CD4-positive, alpha-beta T cell (primary cell): ENCODE measurements around the gene UTF1. TPM values are rescaled to one million over a fixed set of nuclear protein-coding genes. Genes with fewer than 3 reads are reported as not detected.
"Not testable (repeated sequence)": the region's sequence is repeated elsewhere in the genome, so short reads cannot be mapped to it uniquely, and the experiment has no call there.

Experiments used
- ATAC-seq: fragments of 200-7000 bp; cut with Tn5 transposase; one replicate; pipeline ENCODE4 v1.10.0; 2022; ENCODE audit warnings: mild to moderate bottlenecking; ENCODE audit not compliant: poor library complexity
- CTCF ChIA-PET: fragments of 350-600 bp; sonication (Branson Sonifier 250); formaldehyde crosslinking; loops from one replicate; lab custom pipeline; 2021; ENCODE audit warnings: antibody characterized with exemption, inconsistent platforms; lab: Charles Lee
- POLR2A ChIA-PET: fragments of 350-600 bp; sonication (Branson Sonifier 250); formaldehyde crosslinking; loops from one replicate; lab custom pipeline; 2021; ENCODE audit warnings: antibody characterized with exemption, inconsistent platforms; lab: Charles Lee
- DNase-seq, 14 experiments: peaks; one replicate each; pipeline ENCODE4 v3.0.0-alpha.2; 2013 to 2020; ENCODE audit warnings: mixed read lengths in 2 of 14
- H3K27ac ChIP-seq, 2 donors: one replicate each; pipeline versions ENCODE4 v1.5.1 to v1.7.0; 2013; ENCODE audit warnings: low read length in 2 of 2, low read depth in 1 of 2, mild to moderate bottlenecking in 1 of 2
- H3K27me3 ChIP-seq, 2 experiments: 1 replicate in 1 of 2; 2 replicates in 1 of 2; pipeline versions ENCODE4 v1.6.1 to v1.7.0; 2013; ENCODE audit warnings: low read length in 2 of 2, control low read depth in 1 of 2, mild to moderate bottlenecking in 1 of 2, moderate library complexity in 1 of 2; ENCODE audit not compliant: insufficient read depth in 2 of 2, control insufficient read depth in 1 of 2
- H3K36me3 ChIP-seq: one replicate; pipeline ENCODE4 v1.6.1; 2013; ENCODE audit warnings: low read length, control low read depth; ENCODE audit not compliant: insufficient read depth
- H3K4me1 ChIP-seq: one replicate; pipeline ENCODE4 v1.6.1; 2013; ENCODE audit warnings: low read length, control low read depth; ENCODE audit not compliant: insufficient read depth
- H3K4me3 ChIP-seq: one replicate; pipeline ENCODE4 v1.5.1; 2013; ENCODE audit warnings: mild to moderate bottlenecking, low read length, moderate library complexity
- H3K9me3 ChIP-seq, 2 experiments: 1 replicate in 1 of 2; 2 replicates in 1 of 2; pipeline versions ENCODE4 v1.6.1 to v1.7.0; 2013; ENCODE audit warnings: low read length in 2 of 2, mild to moderate bottlenecking in 2 of 2, control low read depth in 1 of 2, moderate library complexity in 1 of 2; ENCODE audit not compliant: control insufficient read depth in 1 of 2, insufficient read depth in 1 of 2
- H3K27ac Mint-ChIP-seq: one replicate; pipeline ENCODE4 v1.8.0; 2020; ENCODE audit warnings: mixed read lengths
- H3K27me3 Mint-ChIP-seq: one replicate; pipeline ENCODE4 v1.8.0; 2021; ENCODE audit warnings: mixed read lengths
- H3K36me3 Mint-ChIP-seq: one replicate; pipeline ENCODE4 v1.8.0; 2021; ENCODE audit warnings: low read depth, mixed read lengths
- H3K4me1 Mint-ChIP-seq: one replicate; pipeline ENCODE4 v1.8.0; 2021; ENCODE audit warnings: low read depth, mixed read lengths
- H3K4me3 Mint-ChIP-seq: one replicate; pipeline ENCODE4 v1.8.0; 2020; ENCODE audit warnings: mild to moderate bottlenecking, mixed read lengths
- H3K9me3 Mint-ChIP-seq: one replicate; pipeline ENCODE4 v1.8.0; 2020; ENCODE audit warnings: mixed read lengths
- CTCF ChIP-seq: fragments of 200-600 bp; IDR thresholded peaks from one replicate; pipeline ENCODE4 v1.8.0; 2022; ENCODE audit warnings: antibody characterized with exemption, mild to moderate bottlenecking
- intact Hi-C, 2 experiments: fragments of 100-400 bp; cut with DNase I in 1 of 2; cut with micrococcal nuclease in 1 of 2; formaldehyde crosslinking; loops; one replicate each; pipeline versions ENCODE4 v1.15.1 to v1.9.0; 2023 to 2025; cut with DNase I, micrococcal nuclease
- total RNA-seq, 174 experiments: library from RNA in 2 of 174; stranded (reverse) in 2 of 174; gene quantifications; one replicate each; pipeline ENCODE4 v1.2.3 and lab custom pipeline; 2021 to 2026

Gene UTF1
- total RNA-seq, 2 experiments from 2014 or later: not detected

GRCh38 chr10:133219782-133220181, 10.2 kb upstream of the UTF1 start:
- H3K9me3 Mint-ChIP-seq: no peaks in the 10 kb centered on the region
- Histone ChIP-seq H3K36me3 (no peaks in the 10 kb centered on the region), H3K4me1 (no peaks in the 10 kb centered on the region), H3K4me3 (no peak overlapping the region), H3K27ac (no peak overlapping the region), H3K27me3 (peaks cover 0 to 10% of the 10 kb centered on the region in 2 experiments), H3K9me3 (peaks cover 0 to 10% of the 10 kb centered on the region in 2 experiments)
- TF ChIP-seq CTCF: no peak
- no peaks in the 10 kb centered on the region for H3K36me3 Mint-ChIP-seq
- ChIA-PET CTCF (no interaction called here), POLR2A (no interaction called here)
- H3K27me3 Mint-ChIP-seq: peaks cover 20% of the 10 kb centered on the region
- no peak overlapping the region for H3K27ac Mint-ChIP-seq
- DNase-seq (no peak), ATAC-seq (no peak)
- intact Hi-C loops: no loop called here
- no peaks in the 10 kb centered on the region for H3K4me1 Mint-ChIP-seq
- H3K4me3 Mint-ChIP-seq: no peak overlapping the region

- ChIA-PET CTCF (no interaction called here), POLR2A (no interaction called here)
- Histone ChIP-seq H3K4me3 (no peak overlapping the region), H3K9me3 (peaks cover 0 to 9% of the 10 kb centered on the region in 2 experiments), H3K36me3 (no peaks in the 10 kb centered on the region), H3K27ac (no peak overlapping the region), H3K27me3 (peaks cover 0 to 18% of the 10 kb centered on the region in 2 experiments), H3K4me1 (peaks cover 11% of the 10 kb centered on the region)
- intact Hi-C loops: no loop called here
- no peak overlapping the region for H3K27ac Mint-ChIP-seq
- H3K4me3 Mint-ChIP-seq: no peak overlapping the region
- no peak for TF ChIP-seq CTCF
- peaks cover 29% of the 10 kb centered on the region for H3K27me3 Mint-ChIP-seq
- no peaks in the 10 kb centered on the region for H3K9me3 Mint-ChIP-seq
- no peaks in the 10 kb centered on the region for H3K36me3 Mint-ChIP-seq
- no peak for DNase-seq
- peaks cover 6% of the 10 kb centered on the region for H3K4me1 Mint-ChIP-seq
- ATAC-seq: no peak
Measured at GRCh38 chr10:133221331-133221730, 8.7 kb upstream of the UTF1 start.

DNA sequence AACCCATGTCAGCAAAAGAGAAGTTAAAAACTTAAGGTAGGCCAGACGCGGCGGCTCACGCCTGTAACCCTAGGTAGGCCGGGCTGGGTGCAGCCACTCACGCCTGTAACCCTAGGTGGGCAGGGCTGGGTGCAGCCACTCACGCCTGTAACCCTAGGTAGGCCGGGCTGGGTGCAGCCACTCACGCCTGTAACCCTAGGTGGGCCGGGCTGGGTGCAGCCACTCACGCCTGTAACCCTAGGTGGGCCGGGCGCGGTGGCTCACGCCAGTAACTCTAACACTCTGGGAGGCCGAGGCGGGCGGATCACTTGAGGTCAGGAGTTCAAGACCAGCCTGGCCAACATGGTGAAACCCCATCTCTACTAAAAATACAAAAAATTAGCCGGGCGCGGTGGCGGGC, 8.3 kb upstream of the UTF1 start:
- H3K9me3 Mint-ChIP-seq, H3K4me3 Mint-ChIP-seq, POLR2A ChIA-PET, intact Hi-C loops, H3K27ac ChIP-seq, H3K27ac Mint-ChIP-seq, ATAC-seq, CTCF ChIA-PET, H3K4me3 ChIP-seq, H3K36me3 ChIP-seq, DNase-seq, H3K4me1 Mint-ChIP-seq, H3K36me3 Mint-ChIP-seq: not testable (repeated sequence)
- peaks cover 14% of the 10 kb centered on the region for H3K4me1 ChIP-seq
- H3K27me3 Mint-ChIP-seq: peaks cover 30% of the 10 kb centered on the region
- H3K9me3 ChIP-seq: peaks cover 0 to 11% of the 10 kb centered on the region in 2 experiments
- H3K27me3 ChIP-seq: peaks cover 4 to 22% of the 10 kb centered on the region in 2 experiments

- Histone ChIP-seq H3K27me3 (peaks cover 18 to 33% of the 10 kb centered on the region in 2 experiments), H3K4me1 (peaks cover 14% of the 10 kb centered on the region), H3K9me3 (peaks cover 0 to 16% of the 10 kb centered on the region in 2 experiments), H3K4me3 (no peak overlapping the region), H3K27ac (no peak overlapping the region), H3K36me3 (no peaks in the 10 kb centered on the region)
- Mint-ChIP-seq H3K4me1 (peaks cover 12% of the 10 kb centered on the region), H3K27ac (no peak overlapping the region), H3K4me3 (no peak overlapping the region), H3K27me3 (peaks cover 48% of the 10 kb centered on the region), H3K9me3 (no peaks in the 10 kb centered on the region), H3K36me3 (no peaks in the 10 kb centered on the region)
- ChIA-PET POLR2A (no interaction called here), CTCF (no interaction called here)
- no peak for TF ChIP-seq CTCF
- no peak for ATAC-seq
- no peak for DNase-seq
- intact Hi-C loops: no loop called here
Measured at GRCh38 chr10:133224076-133224475, 5.9 kb upstream of the UTF1 start.
